ENCODE measurements around the gene HOXC13.

DNA sequence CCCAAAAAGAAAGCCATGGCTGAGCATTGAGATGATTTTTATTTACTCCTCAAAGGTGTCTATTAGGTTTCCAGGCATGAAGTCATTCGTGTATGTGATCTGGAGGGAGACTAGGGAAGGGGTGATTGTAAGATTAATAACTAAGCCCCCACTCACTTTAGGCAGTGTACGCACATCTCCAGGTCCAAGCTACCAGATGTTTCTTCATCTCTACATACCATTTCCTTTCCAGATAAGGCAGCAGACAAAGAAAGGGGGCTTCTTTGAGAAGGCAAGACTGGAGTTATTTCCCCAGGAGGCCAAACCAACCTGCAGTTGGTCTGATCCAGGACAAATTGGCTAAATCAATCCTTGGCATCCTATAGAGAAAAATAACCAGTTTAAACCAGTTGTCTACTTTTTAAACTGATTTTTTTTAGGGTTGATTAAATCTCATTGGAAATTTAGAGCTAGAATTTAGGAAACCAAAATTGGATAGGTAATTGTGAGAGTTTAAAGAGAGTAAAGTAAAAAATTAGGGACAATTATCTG, 3.9 kb downstream of the HOXC13 start:
- TF ChIP-seq CTCF (IDR thresholded peaks at IDR 0.05; ENCODE audit: poor library complexity) = no peak
- no peak for TF ChIP-seq EZH2 (IDR thresholded peaks at IDR 0.05; ENCODE audit: borderline replicate concordance)
